Measurements from ENCODE around the gene TARBP2. TPM values are rescaled to one million over a fixed set of nuclear protein-coding genes. Genes with fewer than 3 reads are reported as not detected.
A peak's percentile ranks its signal among the peaks of the same experiment; 100 is the strongest.

The TARBP2 gene, protein sequence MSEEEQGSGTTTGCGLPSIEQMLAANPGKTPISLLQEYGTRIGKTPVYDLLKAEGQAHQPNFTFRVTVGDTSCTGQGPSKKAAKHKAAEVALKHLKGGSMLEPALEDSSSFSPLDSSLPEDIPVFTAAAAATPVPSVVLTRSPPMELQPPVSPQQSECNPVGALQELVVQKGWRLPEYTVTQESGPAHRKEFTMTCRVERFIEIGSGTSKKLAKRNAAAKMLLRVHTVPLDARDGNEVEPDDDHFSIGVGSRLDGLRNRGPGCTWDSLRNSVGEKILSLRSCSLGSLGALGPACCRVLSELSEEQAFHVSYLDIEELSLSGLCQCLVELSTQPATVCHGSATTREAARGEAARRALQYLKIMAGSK
- total RNA-seq, result 41.2 and 41.6 TPM in 2 replicates

DNA sequence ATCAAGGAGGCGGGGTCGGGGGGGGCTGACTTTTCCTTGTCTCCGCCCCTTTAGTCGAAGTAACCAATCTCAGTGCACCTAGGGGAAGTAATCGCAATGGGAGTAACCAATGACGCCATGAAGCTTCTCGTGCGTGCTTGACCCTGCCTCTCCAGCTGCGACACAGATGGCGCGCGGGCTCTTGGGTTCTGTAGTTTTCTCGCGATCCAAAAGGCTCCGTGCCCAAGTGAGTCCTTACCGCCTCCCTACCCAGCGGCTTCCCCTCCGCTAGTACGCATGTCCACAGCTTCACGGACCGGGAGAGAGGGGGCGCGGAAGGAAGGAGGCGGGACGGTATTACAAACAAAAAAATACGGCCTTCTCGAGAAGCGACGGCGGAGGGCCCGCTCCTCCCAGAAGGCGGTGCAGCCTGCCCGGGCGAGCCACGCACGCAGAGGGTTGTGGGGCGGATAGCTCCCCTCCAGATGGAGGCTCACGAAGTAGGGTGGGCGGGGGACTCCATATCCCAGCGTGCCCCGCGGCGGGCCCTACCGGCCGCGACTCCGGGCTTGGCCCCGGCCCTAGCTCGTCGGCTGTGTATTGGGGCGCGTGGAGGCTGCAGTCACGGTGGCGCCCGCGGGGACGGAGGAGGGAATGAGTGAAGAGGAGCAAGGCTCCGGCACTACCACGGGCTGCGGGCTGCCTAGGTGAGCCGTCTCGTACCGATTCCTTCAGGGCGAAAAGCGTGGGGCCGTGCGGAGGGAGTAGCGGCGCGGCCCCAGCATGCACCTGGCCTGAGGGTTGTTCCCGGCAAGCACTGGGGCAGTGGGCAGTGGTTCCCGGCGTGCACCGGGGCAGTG, at the start of gene TARBP2:
TARBP2 (plus strand) TSS at position 508 of the 839 bp plus-strand sequence; CDS start at position 634, 126 bp downstream.
- DNase-seq (ENCODE audit: low read depth in 2 of 2), result peak; percentile 99 to 100

DNA sequence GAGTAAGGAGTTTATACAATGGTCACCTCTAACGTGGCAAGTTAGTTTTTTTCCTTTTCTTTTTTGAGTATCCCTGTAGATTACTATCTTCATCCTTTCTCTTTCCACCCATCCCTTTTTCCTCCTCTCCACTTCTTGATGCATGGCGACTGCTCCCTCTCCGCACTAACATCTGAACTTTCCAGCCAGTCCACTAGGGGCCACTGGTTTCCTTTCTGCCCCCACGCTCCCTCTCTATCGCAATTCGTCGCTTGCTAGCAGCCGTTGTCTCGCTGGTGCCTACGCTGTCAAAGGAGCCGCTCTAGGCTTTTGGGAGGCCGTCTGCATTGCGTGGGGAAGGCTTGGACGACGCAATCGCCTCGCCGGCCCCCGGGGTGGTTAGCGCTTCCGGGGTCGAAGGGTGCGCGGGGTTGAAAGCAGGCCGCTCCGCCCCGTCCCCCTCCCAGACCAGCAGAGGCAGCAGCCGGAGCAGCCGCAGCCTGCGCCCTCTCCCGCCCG, 49.4 kb upstream of the TARBP2 start, which contains the start of gene PCBP2:
PCBP2 (plus strand) TSS at position 442 of the 498 bp plus-strand sequence. CDS start 2,699 bp downstream, outside the sequence.
- peak; percentile 99 to 100 for DNase-seq (ENCODE audit: low read depth in 2 of 2)

DNA sequence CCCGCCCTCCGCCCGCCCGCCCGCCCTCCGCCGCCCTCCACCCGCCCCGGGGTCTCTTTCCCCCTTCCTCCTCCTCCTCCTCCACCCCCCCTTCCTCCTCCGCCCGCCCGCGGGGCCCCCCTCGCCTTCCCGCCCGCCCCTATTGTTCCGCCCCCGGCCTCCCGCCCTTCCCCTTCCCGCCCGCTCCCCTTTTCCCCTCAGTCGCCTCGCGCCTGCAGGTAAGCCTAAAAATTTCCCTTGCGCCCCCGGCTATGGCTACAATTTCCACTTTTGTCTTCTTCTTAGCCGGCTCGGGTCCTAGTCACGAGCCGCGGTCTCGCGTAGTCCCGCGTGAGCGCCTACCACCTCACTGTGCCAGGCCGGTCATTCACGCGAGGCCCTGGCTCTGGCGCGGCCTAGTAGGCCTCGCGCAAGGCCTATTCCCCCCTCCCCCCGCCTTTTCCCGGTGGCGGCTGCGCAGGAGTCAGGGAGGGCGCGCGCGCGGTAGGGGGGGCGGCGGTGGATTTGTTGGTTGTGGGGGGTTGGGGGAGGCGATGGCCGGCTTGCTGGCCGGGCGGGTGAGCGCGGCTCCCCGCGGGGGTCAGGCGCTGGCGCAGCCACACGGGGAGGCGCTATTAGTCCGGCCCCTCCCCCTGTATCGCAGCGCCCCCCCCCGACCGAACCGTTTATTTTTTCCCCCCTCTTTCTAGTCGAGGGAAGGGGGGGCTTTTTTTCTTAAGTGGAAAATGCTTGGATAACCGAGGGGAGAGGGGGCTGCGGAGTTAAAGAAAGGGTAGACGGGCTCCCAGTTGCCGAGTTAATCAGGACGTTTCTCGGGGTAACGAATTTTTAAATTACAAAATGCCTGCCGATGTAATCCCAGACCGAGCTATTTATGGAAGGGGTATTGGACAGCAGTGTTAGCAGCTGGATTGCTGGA, 48.7 kb upstream of the TARBP2 start:
- peak; percentile 74 to 92 for DNase-seq (ENCODE audit: low read depth in 2 of 2)

DNA sequence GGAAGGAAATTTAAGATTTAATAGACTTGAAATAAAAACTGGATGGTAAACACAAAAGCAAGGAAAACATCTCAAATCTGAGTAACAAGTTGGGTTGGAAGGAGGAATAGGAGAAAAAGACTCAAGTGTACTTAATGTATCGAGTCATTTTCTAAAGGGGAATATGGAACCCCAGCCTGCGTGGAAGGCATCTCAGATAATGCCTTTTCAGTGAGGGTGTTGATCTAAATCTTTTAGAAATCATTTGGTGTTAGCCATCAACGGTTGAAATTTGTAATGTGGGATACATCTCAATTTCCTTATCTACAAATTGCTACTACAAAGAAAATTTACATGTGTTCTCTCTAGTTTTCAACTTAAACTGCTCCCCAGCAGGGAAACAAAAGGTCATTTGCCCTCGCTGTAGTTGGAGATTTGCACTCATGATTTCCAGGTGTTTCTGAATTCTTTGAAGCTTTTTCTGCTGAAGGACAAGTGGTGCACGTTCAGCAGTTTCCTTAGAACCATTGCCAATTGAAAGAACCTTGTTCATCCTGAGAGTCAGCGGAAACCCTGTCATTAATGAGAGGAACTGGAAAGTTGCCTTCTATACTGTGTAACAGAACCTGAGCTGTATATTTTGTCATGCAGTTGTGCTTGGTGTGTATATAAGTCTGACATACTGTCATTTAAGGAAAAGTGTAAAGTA, 47.0 kb upstream of the TARBP2 start:
- DNase-seq (ENCODE audit: low read depth in 2 of 2), result peak in 1 of 2 donors; percentile 16

DNA sequence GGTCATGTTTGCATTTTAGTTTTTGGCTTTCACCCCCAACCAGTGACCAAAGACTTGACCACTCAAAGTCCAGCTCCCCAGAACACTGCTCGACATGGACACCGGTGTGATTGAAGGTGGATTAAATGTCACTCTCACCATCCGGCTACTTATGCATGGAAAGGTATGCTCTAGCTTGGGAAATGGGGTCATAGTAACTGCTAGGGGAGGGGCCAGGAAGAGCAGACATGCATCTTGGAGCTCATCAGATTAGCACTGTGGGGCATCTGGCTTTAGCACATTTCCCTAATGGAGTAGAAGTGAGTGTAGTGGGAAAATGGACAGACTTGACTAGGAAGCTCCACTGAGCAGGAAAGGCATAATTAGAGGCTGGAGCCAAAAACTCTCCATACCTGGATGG, 46.4 kb upstream of the TARBP2 start:
- DNase-seq (ENCODE audit: low read depth in 2 of 2), result no peak

DNA sequence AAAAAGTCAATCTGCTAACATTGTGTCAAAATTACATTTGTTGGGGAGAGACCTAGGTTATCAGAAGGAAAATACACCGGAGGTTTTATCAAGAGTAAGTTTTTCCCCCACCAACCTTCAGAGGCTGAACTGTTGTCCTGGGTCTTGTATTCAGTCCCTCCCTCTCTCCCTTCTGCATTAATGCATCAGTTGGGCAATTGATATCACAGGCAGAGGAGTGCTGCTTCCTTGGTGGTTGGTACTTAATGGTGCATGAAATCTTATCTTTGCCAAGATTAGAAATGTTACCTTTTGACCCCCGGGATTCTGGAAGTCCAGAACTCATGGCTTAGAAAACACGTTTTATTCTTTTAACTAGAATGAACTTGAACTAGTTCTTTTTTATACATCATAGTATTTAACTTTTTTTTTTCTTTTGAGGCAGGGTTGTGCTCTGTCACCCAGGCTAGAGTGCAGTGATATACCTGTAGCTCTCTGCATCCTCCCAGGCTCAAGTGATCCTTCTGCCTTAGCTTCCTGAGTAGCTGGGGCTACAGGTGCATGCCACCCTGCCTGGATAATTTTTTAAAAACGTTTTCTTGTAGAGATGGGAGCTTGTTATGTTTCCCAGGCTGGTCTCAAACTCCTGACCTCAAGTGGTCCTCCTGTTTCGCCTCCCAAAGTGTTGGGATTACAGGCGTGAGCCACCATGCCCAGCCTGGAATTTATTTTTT, 44.3 kb upstream of the TARBP2 start:
- no peak for DNase-seq (ENCODE audit: low read depth in 2 of 2)

DNA sequence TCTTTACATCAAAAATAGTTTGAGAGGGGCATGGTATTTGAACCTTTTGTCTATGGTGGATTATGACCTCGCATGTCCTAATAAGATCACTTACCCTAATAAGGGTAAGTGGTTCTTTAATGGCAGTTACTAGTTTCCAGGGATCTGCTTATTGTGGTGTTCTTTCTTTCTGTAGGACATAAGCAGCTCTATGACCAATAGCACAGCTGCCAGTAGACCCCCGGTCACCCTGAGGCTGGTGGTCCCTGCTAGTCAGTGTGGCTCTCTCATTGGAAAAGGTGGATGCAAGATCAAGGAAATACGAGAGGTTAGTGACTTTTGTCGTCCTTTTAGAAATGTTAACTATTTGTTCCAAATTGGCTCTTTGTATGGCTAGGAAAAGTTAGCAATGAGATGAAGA, 42.0 kb upstream of the TARBP2 start:
- no peak for DNase-seq (ENCODE audit: low read depth in 2 of 2)

DNA sequence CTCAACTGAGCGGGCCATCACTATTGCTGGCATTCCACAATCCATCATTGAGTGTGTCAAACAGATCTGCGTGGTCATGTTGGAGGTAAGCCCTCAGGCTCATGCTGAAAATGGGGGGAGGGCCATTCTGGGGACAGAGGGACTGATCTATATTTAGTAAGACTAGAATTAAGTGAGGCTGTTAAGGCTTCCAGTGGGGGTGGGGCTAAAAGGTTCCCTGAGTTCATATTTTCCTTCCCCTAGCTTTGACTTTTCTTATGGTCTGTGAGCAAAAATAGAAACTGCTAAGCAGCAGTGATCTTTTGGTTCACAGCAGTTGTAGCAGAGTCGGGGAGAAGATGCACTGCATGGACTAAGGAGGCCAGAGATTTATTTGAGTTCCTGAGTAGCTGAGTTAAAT, 40.0 kb upstream of the TARBP2 start:
- DNase-seq (ENCODE audit: low read depth in 2 of 2), result no peak

DNA sequence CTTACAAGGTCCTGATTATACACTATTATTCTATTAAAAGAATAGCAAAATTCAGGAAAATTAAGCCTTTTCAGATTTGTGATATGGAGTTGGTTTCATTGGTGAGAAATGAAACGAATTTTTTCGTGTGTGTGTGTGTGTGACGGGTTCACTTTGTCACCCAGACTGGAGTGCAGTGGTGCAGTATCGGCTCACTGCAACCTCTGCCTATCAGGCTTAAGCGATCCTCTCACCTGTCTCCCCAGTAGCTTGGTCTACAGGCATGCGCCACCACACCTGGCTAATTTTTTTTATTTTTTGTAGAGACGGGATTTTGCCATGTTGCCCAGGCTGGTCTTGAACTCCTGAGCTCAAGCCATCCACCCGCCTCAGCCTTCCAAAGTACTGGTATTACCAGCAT, 39.5 kb upstream of the TARBP2 start:
- DNase-seq (ENCODE audit: low read depth in 2 of 2), result no peak

DNA sequence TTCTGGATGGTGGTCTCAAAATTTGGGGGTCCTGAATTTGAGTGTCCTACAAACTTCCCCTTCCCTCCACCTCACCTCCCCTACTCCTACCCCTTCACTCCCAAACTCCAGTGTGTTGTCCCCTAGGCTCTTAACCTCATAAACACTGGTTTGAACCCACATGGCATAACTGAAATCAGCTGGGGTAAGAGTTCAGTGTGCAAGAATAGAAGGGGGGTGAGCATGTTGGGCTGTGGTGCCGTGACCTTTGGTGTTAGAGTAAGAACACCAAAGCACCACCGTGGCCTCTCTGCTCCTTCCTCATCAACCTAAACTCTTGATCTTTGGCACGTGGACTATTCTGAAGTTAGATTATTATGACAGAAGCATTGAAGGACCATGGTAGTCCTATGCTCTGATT, 38.1 kb upstream of the TARBP2 start:
- DNase-seq (ENCODE audit: low read depth in 2 of 2), result no peak

DNA sequence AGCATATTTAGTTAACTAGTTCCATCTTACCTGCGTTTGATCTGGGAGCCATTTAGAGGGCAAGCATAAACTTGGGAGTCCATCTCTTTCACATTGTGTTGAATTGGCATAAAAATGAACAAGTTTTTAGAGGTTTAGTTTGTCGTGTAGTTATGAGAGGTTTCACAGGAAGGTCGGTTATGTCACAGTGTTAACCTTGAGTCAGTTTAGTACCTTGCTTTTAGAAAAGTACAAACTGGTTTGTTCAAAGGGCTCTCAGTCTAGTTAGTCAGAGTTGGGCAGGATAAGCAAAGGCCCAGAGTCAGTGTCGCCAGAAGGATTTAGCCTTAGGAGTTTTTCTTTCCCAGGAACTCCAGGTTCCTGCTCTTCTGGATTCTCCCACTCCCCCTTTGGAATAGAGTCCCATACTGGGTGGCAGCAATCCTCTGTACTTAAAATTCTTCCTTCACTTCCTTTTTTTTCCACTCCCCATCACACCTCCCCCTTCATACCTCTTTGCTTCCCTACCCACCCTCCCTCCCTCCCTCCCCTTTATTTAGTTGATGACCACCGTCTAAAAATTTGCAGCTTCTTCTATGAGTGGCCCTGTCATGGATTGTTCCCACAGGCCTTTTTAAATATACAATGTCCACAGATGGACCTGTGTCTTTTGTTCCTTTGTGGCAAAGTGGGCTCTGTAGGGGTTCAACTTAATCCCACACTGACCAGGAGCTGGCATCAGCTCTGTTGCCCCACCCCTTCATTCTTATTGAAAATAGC, 37.1 kb upstream of the TARBP2 start:
- DNase-seq (ENCODE audit: low read depth in 2 of 2), result no peak

DNA sequence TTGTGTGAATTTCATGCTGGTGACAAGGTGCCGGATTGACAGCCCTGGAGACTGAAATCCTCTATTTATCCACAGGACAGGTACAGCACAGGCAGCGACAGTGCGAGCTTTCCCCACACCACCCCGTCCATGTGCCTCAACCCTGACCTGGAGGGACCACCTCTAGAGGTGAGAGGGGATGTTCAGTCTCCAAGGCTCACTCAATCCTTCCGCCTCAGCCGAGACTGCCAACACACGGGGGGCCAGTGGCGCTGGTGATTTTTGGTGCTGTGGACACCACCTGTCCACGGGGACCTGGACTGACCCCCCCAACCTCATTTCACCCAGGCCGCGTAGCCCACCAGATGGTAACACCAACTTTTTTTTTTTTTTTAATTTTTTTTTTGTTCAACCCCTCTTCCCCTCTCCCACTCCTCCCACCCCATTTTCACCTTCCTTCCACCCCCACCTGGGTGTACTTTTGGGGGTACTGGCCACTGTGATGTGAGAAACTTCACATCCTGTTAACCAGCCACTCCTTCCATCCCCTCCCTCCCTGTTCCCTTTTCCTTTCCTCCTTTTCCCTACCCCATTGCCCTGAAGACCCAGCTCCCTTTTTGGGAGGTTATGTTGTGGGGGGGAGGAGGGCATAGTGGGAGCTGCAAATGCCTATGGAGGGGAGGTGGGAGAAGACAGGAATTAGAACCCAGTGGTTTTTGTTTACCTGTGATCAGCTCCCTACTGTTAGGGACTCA, 36.2 kb upstream of the TARBP2 start:
- DNase-seq (ENCODE audit: low read depth in 2 of 2), result no peak

DNA sequence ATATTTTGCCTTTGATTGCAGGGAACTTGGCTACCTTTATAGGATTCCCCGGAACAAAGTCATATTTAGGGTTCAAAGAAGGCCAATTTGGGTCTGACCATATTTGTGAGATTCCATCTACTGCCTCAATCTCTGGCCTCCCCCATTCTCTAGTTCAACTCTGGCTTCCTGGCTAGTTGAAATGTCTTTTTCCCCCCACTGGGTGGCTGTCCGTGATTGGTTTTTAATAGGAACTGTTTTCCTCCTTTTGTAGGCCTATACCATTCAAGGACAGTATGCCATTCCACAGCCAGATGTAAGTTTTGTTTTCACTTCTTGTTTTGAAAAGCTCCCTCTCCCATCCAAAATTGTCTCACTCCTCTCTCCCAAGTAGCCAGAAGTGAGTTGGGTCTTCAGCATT, 35.4 kb upstream of the TARBP2 start:
- no peak for DNase-seq (ENCODE audit: low read depth in 2 of 2)

DNA sequence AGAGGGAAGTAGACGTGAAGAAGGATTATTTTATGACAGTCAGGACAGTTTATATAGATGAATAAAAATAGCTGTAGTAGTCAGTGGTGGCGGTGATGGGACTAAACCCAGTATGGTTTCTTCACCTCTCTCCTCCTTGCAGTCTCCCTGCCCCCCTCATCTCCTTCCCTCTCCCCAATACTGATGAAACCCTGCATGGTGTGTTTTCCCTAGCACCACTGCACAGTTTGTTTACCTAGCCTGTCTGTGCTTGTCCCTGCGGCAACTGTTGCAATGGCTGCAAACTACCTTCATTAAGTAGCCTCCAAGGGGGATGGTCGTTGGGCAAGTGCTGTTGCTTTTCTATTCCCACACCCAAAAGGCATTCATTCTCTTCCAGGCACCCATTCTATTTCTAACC, 34.4 kb upstream of the TARBP2 start:
- DNase-seq (ENCODE audit: low read depth in 2 of 2), result no peak

DNA sequence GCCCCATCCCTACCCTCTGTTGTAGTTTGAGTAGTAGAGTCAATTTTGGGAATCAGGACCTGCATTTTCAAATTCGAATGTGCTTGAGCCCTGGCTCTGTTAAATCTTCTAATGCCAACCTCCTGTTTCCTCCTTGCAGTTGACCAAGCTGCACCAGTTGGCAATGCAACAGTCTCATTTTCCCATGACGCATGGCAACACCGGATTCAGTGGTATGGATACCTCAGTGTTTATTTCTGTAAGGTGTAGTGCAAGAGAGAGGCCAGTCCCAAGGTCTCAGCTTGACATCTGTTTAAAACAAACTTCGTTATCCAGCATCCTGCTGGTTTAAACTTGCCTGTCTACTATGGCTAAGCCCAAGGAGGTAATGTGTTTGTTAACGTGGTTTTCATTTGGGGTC, 34.0 kb upstream of the TARBP2 start:
- DNase-seq (ENCODE audit: low read depth in 2 of 2), result no peak

DNA sequence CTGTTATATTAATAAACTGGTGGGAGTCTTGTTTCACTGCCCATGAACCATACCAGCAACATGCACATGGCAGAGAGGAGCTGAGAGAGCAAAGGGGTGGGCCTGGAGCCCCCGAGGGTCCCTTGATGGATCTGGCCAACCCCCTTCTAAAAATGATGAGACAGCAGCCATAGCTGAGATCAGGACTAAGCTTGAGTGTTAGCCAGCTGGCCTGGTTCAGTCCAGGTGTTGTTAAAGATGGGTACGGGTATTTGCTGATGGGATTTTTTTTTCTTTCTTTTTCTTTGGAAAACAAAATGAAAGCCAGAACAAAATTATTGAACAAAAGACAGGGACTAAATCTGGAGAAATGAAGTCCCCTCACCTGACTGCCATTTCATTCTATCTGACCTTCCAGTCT, 33.2 kb upstream of the TARBP2 start:
- no peak for DNase-seq (ENCODE audit: low read depth in 2 of 2)

DNA sequence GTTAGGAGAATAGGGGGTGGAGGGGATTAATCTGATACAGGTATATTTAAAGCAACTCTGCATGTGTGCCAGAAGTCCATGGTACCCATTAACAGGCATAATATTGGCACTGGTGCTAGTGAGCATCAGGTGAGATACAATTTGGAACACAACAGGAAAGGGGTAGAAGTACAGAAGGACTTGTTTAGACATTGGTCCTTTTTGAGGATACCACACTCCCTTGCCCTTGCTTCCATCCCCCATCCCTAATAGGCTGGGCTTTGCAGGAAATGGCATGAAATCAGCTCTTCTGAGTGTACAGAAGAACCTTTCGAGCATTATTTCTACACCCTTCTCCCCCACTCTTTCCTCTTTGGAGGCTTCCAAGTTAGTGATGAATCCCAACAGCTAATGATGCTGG, 32.8 kb upstream of the TARBP2 start:
- no peak for DNase-seq (ENCODE audit: low read depth in 2 of 2)

DNA sequence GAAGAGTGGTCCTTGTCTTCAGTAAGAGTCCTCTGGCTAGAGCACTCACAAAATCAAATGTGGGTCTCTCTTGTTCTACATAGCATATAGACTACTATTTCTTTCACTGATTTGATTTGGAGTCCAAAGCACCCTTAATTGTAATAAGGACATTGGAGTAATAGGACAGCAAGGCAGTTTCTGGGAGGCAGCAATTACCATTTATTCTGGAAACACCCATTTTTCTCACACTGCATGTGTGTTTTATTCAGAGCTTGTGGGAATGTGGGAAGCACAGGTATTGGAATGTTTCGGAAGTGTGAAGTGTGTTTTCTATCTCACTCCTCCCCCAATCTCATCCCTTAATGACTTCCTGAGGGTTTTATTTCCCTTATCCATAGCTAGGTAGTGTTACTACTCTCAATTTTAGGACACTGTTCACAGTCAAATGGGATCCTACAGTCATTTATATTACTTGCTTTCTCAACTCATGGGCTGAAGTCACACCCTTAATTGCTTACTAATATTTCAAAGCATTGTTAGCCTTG, 29.0 kb upstream of the TARBP2 start:
- no peak for DNase-seq (ENCODE audit: low read depth in 2 of 2)

All from dermis microvascular lymphatic vessel endothelial cell (primary cell).